ENCODE results near the gene WDR88. TPM values are rescaled to one million over a fixed set of nuclear protein-coding genes. Genes with fewer than 3 reads are reported as not detected.

Gene WDR88
- total RNA-seq, 1 donor from 2014 or later = not detected

- H3K4me3 ChIP-seq = no peak overlapping the region
- ATAC-seq = no peak
- H3K36me3 ChIP-seq = peaks cover 4% of the 10 kb centered on the region
- intact Hi-C loops (cut with DNase I) = no loop called here
- no peak for DNase-seq
- H3K27me3 ChIP-seq (ENCODE audit: low read depth) = no peaks in the 10 kb centered on the region
- H3K4me1 ChIP-seq = no peaks in the 10 kb centered on the region
- no peaks in the 10 kb centered on the region for H3K9me3 ChIP-seq
- H3K27ac ChIP-seq = no peak overlapping the region
- TF ChIP-seq, protein P1, sequence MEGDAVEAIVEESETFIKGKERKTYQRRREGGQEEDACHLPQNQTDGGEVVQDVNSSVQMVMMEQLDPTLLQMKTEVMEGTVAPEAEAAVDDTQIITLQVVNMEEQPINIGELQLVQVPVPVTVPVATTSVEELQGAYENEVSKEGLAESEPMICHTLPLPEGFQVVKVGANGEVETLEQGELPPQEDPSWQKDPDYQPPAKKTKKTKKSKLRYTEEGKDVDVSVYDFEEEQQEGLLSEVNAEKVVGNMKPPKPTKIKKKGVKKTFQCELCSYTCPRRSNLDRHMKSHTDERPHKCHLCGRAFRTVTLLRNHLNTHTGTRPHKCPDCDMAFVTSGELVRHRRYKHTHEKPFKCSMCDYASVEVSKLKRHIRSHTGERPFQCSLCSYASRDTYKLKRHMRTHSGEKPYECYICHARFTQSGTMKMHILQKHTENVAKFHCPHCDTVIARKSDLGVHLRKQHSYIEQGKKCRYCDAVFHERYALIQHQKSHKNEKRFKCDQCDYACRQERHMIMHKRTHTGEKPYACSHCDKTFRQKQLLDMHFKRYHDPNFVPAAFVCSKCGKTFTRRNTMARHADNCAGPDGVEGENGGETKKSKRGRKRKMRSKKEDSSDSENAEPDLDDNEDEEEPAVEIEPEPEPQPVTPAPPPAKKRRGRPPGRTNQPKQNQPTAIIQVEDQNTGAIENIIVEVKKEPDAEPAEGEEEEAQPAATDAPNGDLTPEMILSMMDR (IDR thresholded peaks at IDR 0.05) = no peak
Observed at GRCh38 chr19:33201473-33201872, 69.6 kb downstream of the WDR88 start.

DNA sequence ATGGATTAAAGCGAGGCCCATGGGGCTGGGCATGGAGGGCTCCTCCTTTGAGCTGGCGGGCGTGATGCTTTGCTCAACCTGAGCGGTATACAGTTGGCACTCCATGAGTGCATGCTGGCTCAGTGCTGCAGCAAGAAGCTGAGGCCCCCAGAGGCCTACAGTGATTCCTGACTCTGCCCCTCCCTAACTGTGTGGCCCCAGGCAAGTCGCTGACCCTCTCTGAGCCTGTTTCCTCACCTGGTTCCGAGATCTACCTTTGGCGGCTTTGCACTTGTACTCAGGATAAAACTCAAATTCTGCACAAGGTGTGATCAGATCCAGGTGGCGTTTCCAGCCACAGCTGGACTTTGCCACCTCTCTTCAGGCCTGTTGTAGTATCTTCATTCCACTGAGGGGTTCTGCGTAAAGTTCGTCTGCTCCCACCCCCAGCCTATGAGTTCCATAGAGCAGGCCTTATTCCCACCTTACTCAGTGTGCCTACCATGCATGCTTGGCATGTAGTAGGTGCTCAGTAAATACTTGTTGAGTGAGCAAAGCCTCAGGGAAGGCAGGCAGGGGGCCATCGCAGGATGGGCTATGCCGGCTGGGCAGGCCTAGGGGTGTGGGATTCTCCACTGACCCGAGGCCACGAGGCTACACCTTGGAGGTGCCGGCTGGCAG lies 70.1 kb downstream of the WDR88 start:
- DNase-seq (no peak), ATAC-seq (no peak)
- Histone ChIP-seq H3K9me3 (no peaks in the 10 kb centered on the region), H3K27ac (no peak overlapping the region), H3K4me3 (no peak overlapping the region), H3K4me1 (no peaks in the 10 kb centered on the region), H3K36me3 (peaks cover 4% of the 10 kb centered on the region), H3K27me3 (ENCODE audit: low read depth) (no peaks in the 10 kb centered on the region)
- TF ChIP-seq, protein P1 (IDR thresholded peaks at IDR 0.05) = no peak
- intact Hi-C loops (cut with DNase I) = no loop called here

- Histone ChIP-seq H3K4me1 (no peaks in the 10 kb centered on the region), H3K36me3 (peaks cover 4% of the 10 kb centered on the region), H3K9me3 (no peaks in the 10 kb centered on the region), H3K27ac (no peak overlapping the region), H3K4me3 (no peak overlapping the region), H3K27me3 (ENCODE audit: low read depth) (no peaks in the 10 kb centered on the region)
- DNase-seq = no peak
- TF ChIP-seq, protein P1 (IDR thresholded peaks at IDR 0.05) = no peak
- ATAC-seq = no peak
- intact Hi-C loops (cut with DNase I) = no loop called here
Observed at GRCh38 chr19:33202546-33203507, 70.9 kb downstream of the WDR88 start.

DNA sequence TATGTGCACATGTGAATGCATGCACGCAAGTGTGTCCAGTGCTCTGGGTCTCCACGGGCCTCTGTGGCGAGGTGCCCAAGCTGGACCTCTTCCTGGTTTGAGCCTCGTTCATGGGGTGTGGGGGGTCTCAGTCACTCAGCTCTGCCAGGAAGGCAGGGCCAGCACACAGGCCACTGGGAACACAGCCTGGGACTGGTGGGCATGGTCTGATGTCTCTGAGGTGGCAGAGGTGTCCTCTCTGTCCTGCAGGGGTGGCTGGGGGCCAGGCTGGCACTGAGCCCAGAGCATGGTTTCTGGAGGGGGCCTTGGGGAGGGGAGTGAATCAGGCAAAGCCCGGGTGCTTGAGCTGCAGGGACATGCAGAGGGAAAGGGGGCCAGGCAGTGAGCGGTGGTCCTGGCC lies 71.6 kb downstream of the WDR88 start:
- no peak for ATAC-seq
- intact Hi-C loops (cut with DNase I) = no loop called here
- Histone ChIP-seq H3K27ac (no peak overlapping the region), H3K36me3 (peaks cover 4% of the 10 kb centered on the region), H3K9me3 (no peaks in the 10 kb centered on the region), H3K4me1 (no peaks in the 10 kb centered on the region), H3K27me3 (ENCODE audit: low read depth) (no peaks in the 10 kb centered on the region), H3K4me3 (no peak overlapping the region)
- TF ChIP-seq, protein P1 (IDR thresholded peaks at IDR 0.05) = no peak
- DNase-seq = peak; percentile 20

DNA sequence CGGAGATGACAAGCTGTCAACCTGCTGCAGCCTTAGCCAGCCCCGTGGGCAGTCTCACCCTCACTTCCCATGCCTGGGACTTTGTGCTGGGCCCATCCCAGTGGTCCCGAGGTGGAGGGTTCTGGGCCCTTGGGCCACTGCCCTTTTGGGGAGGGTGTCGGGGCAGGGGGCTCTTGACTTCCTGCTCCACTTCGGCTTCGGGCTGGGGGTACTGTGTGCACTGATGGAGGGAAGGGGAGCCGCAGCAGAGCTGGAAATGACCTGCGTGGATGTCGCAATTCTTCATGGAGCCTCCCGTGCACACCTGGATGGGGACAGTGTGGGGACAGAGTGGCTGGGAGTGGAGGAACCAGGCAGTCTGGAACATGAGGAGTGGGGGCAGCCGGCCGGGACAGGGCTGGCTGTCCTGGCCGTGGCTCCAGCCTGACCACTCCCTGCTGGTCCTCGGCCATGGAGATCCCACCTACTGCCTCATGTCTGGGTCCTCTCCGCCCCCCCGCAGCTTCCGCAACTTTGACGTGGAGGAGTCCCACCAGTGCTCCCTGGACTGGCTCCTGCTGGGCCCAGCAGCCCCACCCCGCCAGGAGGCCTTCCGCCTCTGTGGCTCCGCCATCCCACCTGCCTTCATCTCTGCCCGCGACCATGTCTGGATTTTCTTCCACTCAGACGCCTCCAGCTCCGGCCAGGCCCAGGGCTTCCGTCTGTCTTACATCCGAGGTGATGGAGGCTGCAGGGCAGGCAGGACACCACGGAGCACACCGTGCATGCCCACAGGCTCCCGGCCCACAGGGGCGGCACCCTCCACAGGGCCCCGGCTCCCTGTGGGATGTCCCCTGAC lies 72.4 kb downstream of the WDR88 start:
- TF ChIP-seq, protein P1 (IDR thresholded peaks at IDR 0.05) = no peak
- no peak for ATAC-seq
- H3K27ac ChIP-seq = no peak overlapping the region
- intact Hi-C loops (cut with DNase I) = no loop called here
- H3K4me3 ChIP-seq = no peak overlapping the region
- no peaks in the 10 kb centered on the region for H3K27me3 ChIP-seq (ENCODE audit: low read depth)
- DNase-seq = peak; percentile 34
- no peaks in the 10 kb centered on the region for H3K4me1 ChIP-seq
- H3K36me3 ChIP-seq = peaks cover 4% of the 10 kb centered on the region
- no peaks in the 10 kb centered on the region for H3K9me3 ChIP-seq
